ENCODE results near the gene TMC2.

Gene TMC2

GRCh38 chr20:2643708-2644107, 107.3 kb downstream of the TMC2 start:
- no peak for TF ChIP-seq CTCF (IDR thresholded peaks at IDR 0.05; ENCODE audit: low read length, missing control alignments)
- no peak for DNase-seq (ENCODE audit: low read depth)
- H3K4me3 ChIP-seq (replicated peaks; ENCODE audit: low read depth, low read length): no peak overlapping the region

GRCh38 chr20:2651772-2652723, 115.7 kb downstream of the TMC2 start, which contains the start of gene NOP56:
Gene NOP56 (plus strand): TSS chr20:2652632. CDS start chr20:2652661, 29 bp downstream.
- H3K4me3 ChIP-seq (replicated peaks; ENCODE audit: low read depth, low read length): peak within 1 kb of the TSS; percentile 97
- no peak for TF ChIP-seq CTCF (IDR thresholded peaks at IDR 0.05; ENCODE audit: low read length, missing control alignments)
- DNase-seq (ENCODE audit: low read depth): peak; percentile 91

- H3K4me3 ChIP-seq (replicated peaks; ENCODE audit: low read depth, low read length): peak overlapping the region; percentile 97
- DNase-seq (ENCODE audit: low read depth): peak; percentile 7
- no peak for TF ChIP-seq CTCF (IDR thresholded peaks at IDR 0.05; ENCODE audit: low read length, missing control alignments)
Measured at GRCh38 chr20:2652724-2653555, 116.6 kb downstream of the TMC2 start.

GRCh38 chr20:2653556-2654383, 117.4 kb downstream of the TMC2 start:
- peak overlapping the region; percentile 97 for H3K4me3 ChIP-seq (replicated peaks; ENCODE audit: low read depth, low read length)
- no peak for TF ChIP-seq CTCF (IDR thresholded peaks at IDR 0.05; ENCODE audit: low read length, missing control alignments)
- DNase-seq (ENCODE audit: low read depth): no peak

GRCh38 chr20:2654384-2654822, 118.0 kb downstream of the TMC2 start:
- no peak for TF ChIP-seq CTCF (IDR thresholded peaks at IDR 0.05; ENCODE audit: low read length, missing control alignments)
- no peak for DNase-seq (ENCODE audit: low read depth)
- peak overlapping the region; percentile 97 for H3K4me3 ChIP-seq (replicated peaks; ENCODE audit: low read depth, low read length)

GRCh38 chr20:2654831-2655230, 118.5 kb downstream of the TMC2 start:
- DNase-seq (ENCODE audit: low read depth): no peak
- H3K4me3 ChIP-seq (replicated peaks; ENCODE audit: low read depth, low read length): peak overlapping the region; percentile 97
- TF ChIP-seq CTCF (IDR thresholded peaks at IDR 0.05; ENCODE audit: low read length, missing control alignments): no peak

All from fibroblast of pulmonary artery (primary cell).